Activated CD4-positive, alpha-beta T cell treated with anti-CD3 and anti-CD28 coated beads for 4 hours (primary cell): ENCODE data around the gene IGSF1.

ENCODE experiments used
- DNase-seq, 2 donors: peaks; one replicate each; pipeline ENCODE4 v3.0.0-alpha.2; 2020

The IGSF1 gene

GRCh38 chrX:131288738-131289511 lies at the start of gene IGSF1:
Gene IGSF1, minus strand, starts transcription at chrX:131289306. Its CDS starts 2,632 bp downstream, at chrX:131286674.
- DNase-seq: no peak

- no peak for DNase-seq
Observed at GRCh38 chrX:131332331-131332730, 43.2 kb upstream of the IGSF1 start.

GRCh38 chrX:131331152-131331551 lies 42.0 kb upstream of the IGSF1 start:
- DNase-seq: no peak

GRCh38 chrX:131330735-131331134 lies 41.6 kb upstream of the IGSF1 start:
- DNase-seq: no peak

GRCh38 chrX:131322651-131323050 lies 33.5 kb upstream of the IGSF1 start:
- no peak for DNase-seq

GRCh38 chrX:131317326-131317725 lies 28.2 kb upstream of the IGSF1 start:
- no peak for DNase-seq

GRCh38 chrX:131316260-131316659 lies 27.2 kb upstream of the IGSF1 start:
- DNase-seq: no peak

- no peak for DNase-seq
Observed at GRCh38 chrX:131308980-131309379, 19.9 kb upstream of the IGSF1 start.

GRCh38 chrX:131306601-131307000 lies 17.5 kb upstream of the IGSF1 start:
- DNase-seq: no peak

- DNase-seq: no peak
Observed at GRCh38 chrX:131305926-131306325, 16.8 kb upstream of the IGSF1 start.

GRCh38 chrX:131302701-131303100 lies 13.6 kb upstream of the IGSF1 start:
- DNase-seq: no peak

- DNase-seq: no peak
Observed at GRCh38 chrX:131301155-131301554, 12.0 kb upstream of the IGSF1 start.

GRCh38 chrX:131298846-131299245 lies 9.7 kb upstream of the IGSF1 start:
- DNase-seq: no peak

- no peak for DNase-seq
Observed at GRCh38 chrX:131298036-131298435, 8.9 kb upstream of the IGSF1 start.

GRCh38 chrX:131289527-131289926 lies 421 bp upstream of the IGSF1 start:
- DNase-seq: no peak

GRCh38 chrX:131288188-131288587 lies 918 bp downstream of the IGSF1 start:
- DNase-seq: no peak

- no peak for DNase-seq
Observed at GRCh38 chrX:131287560-131288179, 1.4 kb downstream of the IGSF1 start.

- no peak for DNase-seq
Observed at GRCh38 chrX:131279617-131280016, 9.5 kb downstream of the IGSF1 start.

- no peak for DNase-seq
Observed at GRCh38 chrX:131279197-131279596, 9.9 kb downstream of the IGSF1 start.

GRCh38 chrX:131277543-131278136 lies 11.5 kb downstream of the IGSF1 start:
- DNase-seq: no peak

GRCh38 chrX:131273011-131273410 lies 16.1 kb downstream of the IGSF1 start:
- no peak for DNase-seq

GRCh38 chrX:131271826-131272225 lies 17.3 kb downstream of the IGSF1 start:
- no peak for DNase-seq

GRCh38 chrX:131271274-131271673 lies 17.8 kb downstream of the IGSF1 start:
- no peak for DNase-seq

GRCh38 chrX:131270080-131270479 lies 19.0 kb downstream of the IGSF1 start:
- no peak for DNase-seq
